NCI-H774 (cell line): ENCODE measurements around the gene SLC17A5.
"Not testable (repeated sequence)": the region's sequence is repeated elsewhere in the genome, so short reads cannot be mapped to it uniquely, and the experiment has no call there.

ENCODE experiments used
- DNase-seq: peaks from one replicate; lab custom pipeline; 2025; lab: John Stamatoyannopoulos, UW

SLC17A5 gene

DNA sequence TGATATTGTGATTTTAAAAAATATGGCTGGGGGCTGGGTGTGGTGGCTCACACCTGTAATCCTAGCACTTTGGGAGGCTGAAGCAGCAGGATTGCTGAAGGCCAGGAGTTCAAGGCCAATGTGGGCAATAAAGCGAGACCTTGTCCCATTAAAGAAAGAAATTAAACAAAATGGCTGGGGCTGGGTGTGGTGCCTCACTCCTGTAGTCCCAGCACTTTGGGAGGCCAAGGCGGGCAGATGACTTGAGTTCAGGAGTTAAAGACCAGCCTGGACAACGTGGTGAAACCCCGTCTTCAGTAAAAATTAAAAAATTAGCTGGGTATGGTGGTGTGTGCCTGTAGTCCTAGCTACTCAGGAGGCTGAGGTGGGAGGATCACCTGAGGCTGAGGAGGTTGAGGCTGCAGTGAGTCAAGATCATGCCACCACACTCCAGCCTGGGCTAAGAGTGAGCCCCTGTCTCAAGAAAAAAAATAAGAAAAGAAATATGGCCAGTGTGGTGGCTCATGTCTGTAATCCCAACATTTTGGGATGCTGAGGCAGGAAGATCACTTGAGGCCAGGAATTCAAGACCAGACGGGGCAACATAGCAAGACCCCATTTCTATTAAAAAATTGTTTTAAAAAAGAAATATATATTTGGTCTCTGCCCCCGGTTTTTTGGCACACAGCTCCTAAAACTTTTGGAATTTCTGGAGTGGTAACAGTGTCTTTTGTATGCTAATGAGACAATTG lies 39.8 kb downstream of the SLC17A5 start:
- no peak for DNase-seq

DNA sequence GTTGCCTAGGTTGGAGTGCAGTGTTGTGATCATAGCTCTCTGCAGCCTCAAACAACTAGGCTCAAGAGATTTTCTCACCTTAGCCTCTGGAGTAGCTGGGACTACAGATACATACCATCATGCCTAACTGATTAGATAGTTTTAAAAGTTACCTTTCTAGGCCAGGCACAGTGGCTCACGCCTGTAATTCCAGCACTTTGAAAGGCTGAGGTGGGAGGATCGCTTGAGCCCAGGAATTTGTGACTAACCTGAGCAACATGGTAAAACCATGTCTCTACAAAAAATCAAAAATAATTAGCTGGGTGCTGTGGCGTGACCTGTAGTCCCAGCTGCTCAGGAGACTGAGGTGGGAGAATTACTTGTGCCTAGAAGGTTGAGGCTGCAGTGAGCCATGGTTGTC lies 41.2 kb downstream of the SLC17A5 start:
- DNase-seq = no peak

GRCh38 chr6:73610444-73611275 lies 43.1 kb downstream of the SLC17A5 start:
- peak; percentile 19 for DNase-seq

DNA sequence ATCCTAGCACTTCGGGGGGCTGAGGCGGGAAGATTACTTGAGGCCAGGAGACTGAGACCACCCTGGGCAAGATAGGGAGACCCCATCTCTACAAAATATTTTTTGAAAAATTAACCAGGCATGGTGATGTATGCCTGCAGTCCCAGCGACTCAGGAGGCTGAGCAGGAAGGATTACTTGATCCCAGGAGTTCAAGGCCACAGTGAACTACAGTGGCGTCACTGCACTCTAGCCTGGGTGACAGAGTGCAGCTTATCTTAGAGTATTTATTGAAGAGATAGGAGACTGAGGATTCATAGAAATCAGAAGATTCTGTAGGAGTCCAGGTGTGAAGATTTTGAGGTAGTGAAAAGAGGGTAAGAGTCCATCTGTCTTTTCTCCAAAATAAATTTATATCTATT lies 45.0 kb downstream of the SLC17A5 start:
- DNase-seq = no peak

DNA sequence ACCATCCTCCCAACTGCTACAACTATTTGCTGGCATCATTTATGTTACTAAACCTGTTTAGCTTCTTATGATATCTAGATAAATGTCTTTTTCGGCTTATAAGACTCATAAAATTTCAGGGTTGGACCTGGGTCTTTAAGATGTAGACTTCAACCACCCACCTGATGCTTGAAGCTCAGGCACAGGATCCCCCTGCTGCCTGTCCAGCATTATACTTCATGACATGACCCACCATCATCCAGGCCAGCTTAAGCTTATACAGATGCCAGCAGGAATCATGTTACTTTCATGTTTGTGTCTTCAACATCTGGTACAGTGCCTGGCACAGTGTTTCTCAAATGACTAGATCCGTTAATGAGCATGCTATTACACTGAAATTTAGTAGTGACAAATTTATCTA lies 47.4 kb downstream of the SLC17A5 start:
- DNase-seq = no peak

- DNase-seq = no peak
Observed at GRCh38 chr6:73604461-73604860, 49.3 kb downstream of the SLC17A5 start.

DNA sequence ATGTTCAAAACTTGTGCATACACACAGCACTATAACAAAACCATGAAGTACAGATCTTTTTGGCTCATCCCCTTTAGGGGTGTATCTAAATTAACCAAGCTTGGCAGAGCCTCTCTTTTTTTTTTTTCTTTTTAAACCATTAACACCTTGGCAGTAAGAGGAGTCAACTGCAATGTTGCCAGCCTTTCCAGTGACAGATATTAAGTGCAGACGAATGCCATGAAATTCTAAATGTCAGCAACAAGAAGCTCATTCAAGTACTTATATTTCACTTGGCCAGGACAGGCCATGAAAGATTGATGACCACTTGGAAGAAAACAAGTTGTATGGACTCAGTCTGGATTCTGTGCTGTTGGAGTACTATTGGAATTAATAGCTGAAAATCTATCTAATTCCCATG lies 49.8 kb downstream of the SLC17A5 start:
- no peak for DNase-seq

DNA sequence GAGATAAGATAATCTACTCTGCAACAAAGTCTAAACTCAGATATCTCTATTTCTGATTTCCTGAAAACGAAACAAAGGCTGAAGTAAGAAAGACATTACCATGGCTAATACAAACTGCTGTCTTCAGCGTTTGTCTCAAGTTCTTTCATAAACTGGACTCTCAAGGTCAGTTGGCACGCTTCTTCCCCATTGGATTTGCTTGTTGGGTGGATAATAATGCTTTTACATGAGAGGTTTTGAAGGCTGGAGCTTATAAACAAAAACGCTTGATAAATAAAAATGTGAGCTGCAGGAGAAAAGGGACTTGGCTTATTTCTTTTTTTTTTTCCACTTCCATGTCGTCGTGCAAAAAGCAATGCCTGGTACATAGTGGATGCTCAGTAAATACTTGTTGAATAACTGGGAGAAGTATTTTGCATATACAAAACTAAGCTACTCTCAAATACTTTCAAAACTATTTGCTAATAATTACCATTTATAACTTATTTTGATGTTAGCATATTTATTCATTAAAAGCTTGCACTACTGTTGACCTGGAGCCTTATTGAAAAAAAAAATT lies 67.3 kb downstream of the SLC17A5 start:
- no peak for DNase-seq

DNA sequence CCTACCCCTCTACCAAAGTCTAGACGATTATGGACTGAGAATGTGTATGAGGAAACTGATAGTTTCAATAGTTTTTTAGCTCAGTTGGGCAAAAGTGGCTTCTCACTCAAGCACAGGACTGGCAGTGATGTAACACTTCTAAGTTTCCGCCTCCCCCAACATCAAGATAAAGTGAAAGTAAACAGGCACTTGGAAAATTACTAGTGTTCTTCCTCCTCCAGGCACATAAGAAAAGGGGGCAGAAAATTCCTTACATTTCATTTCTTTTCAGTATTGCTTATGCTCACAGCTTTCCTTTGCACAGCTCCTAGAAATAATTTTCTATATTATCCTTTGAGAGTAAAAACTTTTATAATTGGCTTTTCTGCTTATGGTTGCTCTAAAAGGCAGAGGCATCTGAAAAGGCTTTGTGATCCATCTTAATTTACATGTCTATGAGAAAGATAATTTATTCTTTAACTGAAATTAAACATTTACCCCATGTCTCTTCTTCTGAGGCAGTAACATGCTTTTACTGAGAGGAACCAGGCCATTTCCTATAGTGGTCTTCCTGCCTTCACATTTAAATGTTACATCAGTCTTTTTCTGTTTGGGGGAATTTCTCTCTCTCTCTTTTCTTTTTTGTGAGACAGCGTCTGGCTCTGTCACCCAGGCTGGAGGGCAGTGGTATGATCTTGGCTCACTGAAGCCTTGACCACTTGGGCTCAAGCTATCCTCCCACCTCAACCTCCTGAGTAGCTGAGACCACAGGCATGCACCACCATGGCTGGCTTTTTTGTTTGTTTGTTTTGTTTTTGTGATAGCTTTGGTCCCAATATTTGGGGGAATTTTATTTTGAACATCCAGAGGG lies 68.0 kb downstream of the SLC17A5 start:
- peak; percentile 15 for DNase-seq

- DNase-seq = no peak
Observed at GRCh38 chr6:73581293-73581692, 72.5 kb downstream of the SLC17A5 start.

DNA sequence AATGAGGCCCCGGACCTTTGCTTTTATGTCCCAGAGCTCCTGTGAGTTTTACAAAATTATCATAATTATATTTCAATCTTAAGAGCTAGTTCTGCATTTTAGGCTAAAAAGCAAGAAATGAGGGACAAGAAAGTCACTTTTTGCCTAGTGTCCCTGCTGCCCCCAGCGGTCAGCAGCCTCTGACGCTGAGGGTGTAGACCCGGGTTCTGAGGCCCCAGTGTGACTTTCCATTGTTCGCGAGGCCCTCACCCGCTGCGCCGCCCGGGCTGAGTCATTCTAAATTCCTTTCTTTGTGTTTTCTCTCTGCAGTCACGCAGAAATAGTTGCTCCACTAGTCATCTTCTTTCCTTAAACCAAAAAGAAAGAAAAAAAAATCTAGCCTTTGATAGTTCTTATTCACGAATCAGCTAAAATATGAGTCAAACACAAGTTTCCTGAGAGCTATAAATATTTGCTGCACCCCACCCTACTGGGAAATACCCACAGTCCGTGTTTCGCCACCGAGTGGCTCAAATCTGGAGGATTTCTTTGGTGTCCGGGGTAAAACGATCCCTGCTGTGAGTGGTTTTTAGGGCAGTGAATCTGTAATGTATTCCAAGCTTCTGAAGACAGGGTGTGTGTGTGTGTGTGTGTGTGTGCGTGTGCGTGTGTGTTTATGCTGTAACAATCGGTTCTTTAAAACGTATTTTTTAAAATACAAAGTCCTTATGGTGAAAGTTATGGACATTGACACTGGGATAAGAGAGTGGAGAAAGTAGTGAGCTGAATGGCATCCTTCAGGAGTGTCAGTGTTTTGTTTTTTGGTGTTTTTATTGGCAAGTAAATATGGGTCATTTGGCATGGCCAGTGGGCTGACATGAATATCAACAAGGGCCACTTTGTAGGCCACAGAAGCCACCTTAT lies 73.3 kb downstream of the SLC17A5 start:
- DNase-seq = no peak

DNA sequence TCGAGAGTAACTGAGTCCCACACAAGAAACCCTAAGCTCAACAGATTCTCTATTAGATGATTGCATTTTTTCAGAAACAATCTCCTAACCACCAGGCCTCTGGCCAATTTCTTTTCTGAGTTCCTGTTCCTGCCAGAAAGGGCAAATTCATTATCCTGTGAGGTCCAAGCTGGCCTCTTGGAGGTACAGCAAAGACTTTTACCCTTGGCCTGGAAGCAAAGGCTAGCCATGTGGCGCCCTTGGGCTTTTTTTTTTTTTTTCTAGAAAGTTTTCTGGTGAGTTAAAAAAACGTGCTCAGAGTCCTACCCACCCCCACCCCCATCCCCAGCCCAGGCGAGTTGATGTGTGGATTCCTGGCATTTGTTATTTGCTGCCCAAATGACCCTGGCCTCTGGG lies 73.9 kb downstream of the SLC17A5 start:
- DNase-seq = no peak

DNA sequence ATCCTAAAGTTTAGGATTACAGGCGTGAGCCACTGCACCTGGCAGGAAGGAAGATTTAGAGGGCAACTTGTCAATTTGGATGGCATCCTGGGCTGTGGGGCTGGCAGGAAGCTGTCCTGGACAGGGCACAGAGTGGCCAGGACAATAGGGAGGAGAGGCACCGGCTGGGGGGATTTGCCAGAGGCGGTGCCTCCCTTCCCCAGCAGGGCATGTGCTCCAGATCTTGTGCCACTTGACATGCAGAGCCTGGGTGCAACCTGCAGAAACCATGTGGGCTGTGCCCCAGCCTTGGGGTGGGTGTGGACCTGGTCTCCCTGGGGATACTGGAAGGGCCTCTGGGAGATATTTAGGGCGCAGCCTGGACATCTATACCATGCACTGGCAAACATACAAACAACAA lies 74.4 kb downstream of the SLC17A5 start:
- DNase-seq = no peak

DNA sequence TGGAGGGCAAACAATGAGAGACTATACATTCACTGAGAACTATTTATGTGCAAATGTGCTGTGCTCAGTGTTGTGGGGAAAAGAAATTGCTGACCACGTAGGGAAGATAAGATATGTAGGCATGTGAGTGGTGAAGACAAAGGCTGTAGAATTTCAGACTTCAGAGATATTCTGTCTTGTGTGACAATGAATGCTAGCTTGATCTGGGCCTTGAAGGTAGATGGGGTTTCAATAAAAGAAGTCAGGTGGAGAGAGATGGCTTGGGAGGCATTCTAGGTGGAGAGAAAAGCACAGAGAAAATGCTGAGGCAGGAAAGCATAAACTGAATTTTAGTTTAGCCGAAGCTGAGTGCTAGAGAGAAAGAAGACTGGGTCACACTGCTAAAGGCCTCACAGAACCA lies 76.1 kb downstream of the SLC17A5 start:
- no peak for DNase-seq

DNA sequence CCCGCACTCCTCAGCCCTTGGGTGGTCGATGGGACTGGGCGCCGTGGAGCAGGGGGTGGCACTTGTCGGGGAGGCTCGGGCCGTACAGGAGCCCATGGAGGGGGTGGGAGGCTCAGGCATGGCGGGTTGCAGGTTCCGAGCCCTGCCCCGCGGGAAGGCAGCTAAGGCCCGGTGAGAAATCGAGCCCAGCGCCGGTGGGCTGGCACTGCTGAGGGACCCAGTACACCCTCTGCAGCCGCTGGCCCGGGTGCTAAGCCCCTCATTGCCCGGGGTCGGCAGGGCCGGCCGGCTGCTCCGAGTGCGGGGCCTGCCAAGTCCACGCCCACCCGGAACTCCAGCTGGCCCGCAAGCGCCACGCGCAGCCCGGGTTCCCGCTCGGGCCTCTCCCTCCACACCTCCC lies 81.3 kb downstream of the SLC17A5 start:
- not testable (repeated sequence) for DNase-seq

- DNase-seq = not testable (repeated sequence)
Observed at GRCh38 chr6:73571218-73572181, 82.3 kb downstream of the SLC17A5 start.

- no peak for DNase-seq
Observed at GRCh38 chr6:73569121-73569520, 84.7 kb downstream of the SLC17A5 start.

DNA sequence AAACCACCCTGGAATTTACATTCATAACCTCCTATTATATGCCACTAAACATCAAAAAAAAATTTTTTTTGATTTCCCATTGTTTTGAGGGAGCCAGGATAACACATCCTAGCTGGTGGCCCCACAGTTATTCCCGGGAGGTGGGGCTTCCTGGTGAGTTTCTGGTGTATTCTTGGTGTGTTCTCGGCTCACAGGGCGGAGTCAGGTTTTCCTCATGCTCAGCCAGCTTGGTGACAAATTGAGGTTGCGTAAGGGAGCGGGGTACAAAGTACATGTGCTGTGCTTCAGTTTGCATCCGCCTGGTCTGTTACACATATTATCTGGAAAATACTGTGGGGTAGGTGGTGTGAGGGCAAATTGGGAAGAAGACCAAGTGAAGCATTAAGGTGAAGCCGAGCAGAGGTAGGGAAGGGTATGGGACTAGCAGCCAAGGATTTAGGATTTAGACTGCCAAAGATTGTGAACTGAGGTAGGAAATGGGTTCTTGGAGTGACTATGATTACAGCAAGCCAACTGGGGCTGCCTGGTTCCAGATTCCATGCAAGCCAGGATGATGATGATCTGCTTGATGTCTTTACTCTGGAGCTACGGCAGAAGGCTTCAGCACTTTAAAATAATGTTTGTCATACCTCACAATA lies 86.7 kb downstream of the SLC17A5 start:
- DNase-seq = no peak

- not testable (repeated sequence) for DNase-seq
Observed at GRCh38 chr6:73566486-73566871, 87.3 kb downstream of the SLC17A5 start.
